ENCODE data around the gene CPM. TPM values are rescaled to one million over a fixed set of nuclear protein-coding genes. Genes with fewer than 3 reads are reported as not detected.

The CPM gene
- total RNA-seq, 2 experiments from 2014 or later, result 3.8 to 13.0 TPM

DNA sequence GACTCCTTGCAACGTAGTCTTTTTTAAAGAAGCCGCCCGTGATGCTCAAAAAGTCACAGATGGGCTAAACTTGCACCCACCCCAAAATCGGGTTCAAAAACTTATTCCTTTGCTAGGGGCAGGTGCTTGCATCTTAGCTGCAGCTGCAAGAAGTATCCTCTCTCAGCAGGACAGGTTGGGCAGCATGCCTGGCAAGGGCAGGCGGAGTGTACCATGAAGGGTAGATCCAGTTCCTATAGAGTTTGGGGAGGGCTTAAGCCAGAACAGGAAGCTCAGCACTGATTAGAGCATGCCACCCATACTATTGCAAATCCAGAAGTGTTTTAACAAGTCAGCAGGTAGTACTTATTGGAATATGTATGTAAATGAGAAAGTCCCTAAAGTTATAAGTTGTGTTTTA lies 48.7 kb downstream of the CPM start:
- Histone ChIP-seq H3K27ac (ENCODE audit: low read depth, low read length, poor library complexity, severe bottlenecking) (no peak overlapping the region), H3K4me2 (ENCODE audit: low read length) (peak overlapping the region; percentile 24; the same call in 1 of the 2 replicates), H4K20me1 (ENCODE audit: insufficient read depth, low read length) (no peaks in the 10 kb centered on the region), H3K9me2 (ENCODE audit: insufficient read depth, low read length) (no peaks in the 10 kb centered on the region), H3K79me2 (ENCODE audit: insufficient read depth, low read depth, low read length) (no peaks in the 10 kb centered on the region), H3K36me3 (ENCODE audit: insufficient read depth, low read length) (peaks cover 5% of the 10 kb centered on the region; the same call in 1 of the 2 replicates), H3K4me1 (ENCODE audit: insufficient read depth, low read length, poor library complexity, severe bottlenecking) (peaks cover 79% of the 10 kb centered on the region), H2AFZ (ENCODE audit: low read length) (peak overlapping the region; percentile 42), H3K9me3 (ENCODE audit: low read length) (peaks cover 5% of the 10 kb centered on the region; the same call in 1 of the 2 replicates), H3K4me3 (ENCODE audit: low read depth, low read length, poor library complexity, severe bottlenecking) (no peak overlapping the region)
- TF ChIP-seq, protein P1, sequence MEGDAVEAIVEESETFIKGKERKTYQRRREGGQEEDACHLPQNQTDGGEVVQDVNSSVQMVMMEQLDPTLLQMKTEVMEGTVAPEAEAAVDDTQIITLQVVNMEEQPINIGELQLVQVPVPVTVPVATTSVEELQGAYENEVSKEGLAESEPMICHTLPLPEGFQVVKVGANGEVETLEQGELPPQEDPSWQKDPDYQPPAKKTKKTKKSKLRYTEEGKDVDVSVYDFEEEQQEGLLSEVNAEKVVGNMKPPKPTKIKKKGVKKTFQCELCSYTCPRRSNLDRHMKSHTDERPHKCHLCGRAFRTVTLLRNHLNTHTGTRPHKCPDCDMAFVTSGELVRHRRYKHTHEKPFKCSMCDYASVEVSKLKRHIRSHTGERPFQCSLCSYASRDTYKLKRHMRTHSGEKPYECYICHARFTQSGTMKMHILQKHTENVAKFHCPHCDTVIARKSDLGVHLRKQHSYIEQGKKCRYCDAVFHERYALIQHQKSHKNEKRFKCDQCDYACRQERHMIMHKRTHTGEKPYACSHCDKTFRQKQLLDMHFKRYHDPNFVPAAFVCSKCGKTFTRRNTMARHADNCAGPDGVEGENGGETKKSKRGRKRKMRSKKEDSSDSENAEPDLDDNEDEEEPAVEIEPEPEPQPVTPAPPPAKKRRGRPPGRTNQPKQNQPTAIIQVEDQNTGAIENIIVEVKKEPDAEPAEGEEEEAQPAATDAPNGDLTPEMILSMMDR (conservative IDR thresholded peaks at IDR 0.05; ENCODE audit: low read length), result no peak
- no peak for TF ChIP-seq EZH2phosphoT487 (IDR thresholded peaks at IDR 0.05; ENCODE audit: borderline replicate concordance, low read depth, low read length)
- no peak for DNase-seq (ENCODE audit: low spot score)
- no TSS peak for BruUV-seq (replicated peaks)
- CTCF ChIA-PET (ENCODE audit: unreplicated experiment), result no interaction called here
- POLR2A ChIA-PET, result interaction anchor here (0.7 to 2.2 kb wide), 5 partner anchors 8 to 949 kb away, joined by 3 to 12 read pairs (median 7); no protein-coding TSS in a partner anchor
- intact Hi-C loops (cut with micrococcal nuclease; ENCODE audit: unreplicated experiment), result no loop called here

DNA sequence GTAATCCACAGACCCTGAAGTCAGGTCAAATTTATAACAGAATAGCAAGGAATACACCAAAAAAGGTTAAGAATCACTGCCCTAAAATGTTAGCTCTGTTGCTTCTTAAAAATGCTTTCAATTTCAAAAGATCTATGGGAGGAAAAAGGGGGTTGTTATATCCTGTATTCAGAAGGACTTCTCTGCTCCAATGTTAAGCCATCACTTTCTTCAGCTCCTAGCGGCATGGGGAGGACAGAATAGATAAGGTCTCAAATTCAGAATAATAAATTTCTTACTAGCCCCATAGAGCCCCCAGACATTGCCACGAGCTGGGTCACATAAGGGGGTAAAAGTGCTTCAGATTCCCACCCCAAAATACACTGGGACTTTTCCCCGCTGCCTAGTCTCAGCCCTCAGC lies 49.8 kb downstream of the CPM start:
- Histone ChIP-seq H3K9me2 (ENCODE audit: insufficient read depth, low read length) (no peaks in the 10 kb centered on the region), H3K4me2 (ENCODE audit: low read length) (peak overlapping the region; percentile 57), H3K4me3 (ENCODE audit: low read depth, low read length, poor library complexity, severe bottlenecking) (peak overlapping the region; percentile 18), H3K79me2 (ENCODE audit: insufficient read depth, low read depth, low read length) (no peaks in the 10 kb centered on the region), H3K4me1 (ENCODE audit: insufficient read depth, low read length, poor library complexity, severe bottlenecking) (peaks cover 68% of the 10 kb centered on the region), H3K36me3 (ENCODE audit: insufficient read depth, low read length) (peaks cover 12% of the 10 kb centered on the region; the same call in 1 of the 2 replicates), H4K20me1 (ENCODE audit: insufficient read depth, low read length) (no peaks in the 10 kb centered on the region), H3K9me3 (ENCODE audit: low read length) (peaks cover 13% of the 10 kb centered on the region; the same call in 1 of the 2 replicates), H2AFZ (ENCODE audit: low read length) (peak overlapping the region; percentile 89; the same call in 1 of the 2 replicates), H3K27ac (ENCODE audit: low read depth, low read length, poor library complexity, severe bottlenecking) (peak overlapping the region; percentile 80)
- DNase-seq (ENCODE audit: low spot score), result no peak
- POLR2A ChIA-PET, result interaction anchor here (0.7 to 2.2 kb wide), 8 partner anchors 9 to 78 kb away, joined by 3 to 12 read pairs (median 4); no protein-coding TSS in a partner anchor
- CTCF ChIA-PET (ENCODE audit: unreplicated experiment), result no interaction called here
- intact Hi-C loops (cut with micrococcal nuclease; ENCODE audit: unreplicated experiment), result no loop called here
- TF ChIP-seq EZH2phosphoT487 (IDR thresholded peaks at IDR 0.05; ENCODE audit: borderline replicate concordance, low read depth, low read length), result no peak
- TF ChIP-seq, protein P1 (conservative IDR thresholded peaks at IDR 0.05; ENCODE audit: low read length), result no peak
- BruUV-seq (replicated peaks), result no TSS peak

DNA sequence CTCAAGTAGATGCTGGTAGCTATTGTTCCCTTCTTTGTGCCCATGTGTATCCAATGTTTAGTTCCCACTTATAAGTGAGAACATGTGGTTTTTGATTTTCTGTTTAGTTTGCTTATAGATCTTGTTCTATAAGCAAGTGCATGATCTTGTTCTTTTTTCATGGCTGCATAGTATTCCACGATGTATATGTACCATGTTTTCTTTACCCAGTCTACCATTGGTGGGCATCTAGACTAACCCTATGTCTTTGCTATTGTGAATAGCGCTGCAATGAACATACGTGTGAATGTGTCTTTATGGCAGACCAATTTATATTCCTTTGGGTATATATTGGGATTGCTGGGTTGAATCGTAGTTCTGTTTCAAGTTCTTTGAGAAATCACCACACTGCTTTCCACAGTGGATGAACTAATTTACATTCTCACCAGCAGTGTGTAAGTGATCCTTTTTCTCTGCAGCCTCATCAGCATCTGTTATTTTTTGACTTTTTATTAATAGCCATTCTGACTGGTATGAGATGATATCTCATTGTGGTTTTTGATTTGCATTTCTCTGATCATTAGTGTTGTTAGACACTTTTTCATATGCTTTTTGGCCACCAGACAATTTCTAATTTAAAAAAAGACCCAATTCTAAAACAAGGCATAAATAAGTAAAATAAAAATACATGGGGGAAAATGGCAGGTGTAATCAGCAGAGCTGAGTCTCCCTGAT lies 50.6 kb downstream of the CPM start:
- H3K4me2 ChIP-seq (ENCODE audit: low read length), result peak overlapping the region; percentile 57

More for the DNA sequence above, 50.6 kb downstream of the CPM start:
- ChIA-PET CTCF (ENCODE audit: unreplicated experiment) (no interaction called here), POLR2A (interaction anchor here (0.7 to 2.2 kb wide), 6 partner anchors 10 to 77 kb away, joined by 3 to 10 read pairs (median 4); no protein-coding TSS in a partner anchor)
- Histone ChIP-seq H2AFZ (ENCODE audit: low read length) (peak overlapping the region; percentile 89; the same call in 1 of the 2 replicates), H3K36me3 (ENCODE audit: insufficient read depth, low read length) (peaks cover 12% of the 10 kb centered on the region; the same call in 1 of the 2 replicates), H3K4me3 (ENCODE audit: low read depth, low read length, poor library complexity, severe bottlenecking) (peak overlapping the region; percentile 18), H4K20me1 (ENCODE audit: insufficient read depth, low read length) (no peaks in the 10 kb centered on the region), H3K9me3 (ENCODE audit: low read length) (peaks cover 19% of the 10 kb centered on the region; the same call in 1 of the 2 replicates), H3K9me2 (ENCODE audit: insufficient read depth, low read length) (no peaks in the 10 kb centered on the region), H3K79me2 (ENCODE audit: insufficient read depth, low read depth, low read length) (no peaks in the 10 kb centered on the region), H3K4me1 (ENCODE audit: insufficient read depth, low read length, poor library complexity, severe bottlenecking) (peaks cover 60% of the 10 kb centered on the region), H3K27ac (ENCODE audit: low read depth, low read length, poor library complexity, severe bottlenecking) (peak overlapping the region; percentile 80)
- BruUV-seq (replicated peaks), result no TSS peak
- DNase-seq (ENCODE audit: low spot score), result peak; percentile 48
- intact Hi-C loops (cut with micrococcal nuclease; ENCODE audit: unreplicated experiment), result no loop called here
- no peak for TF ChIP-seq EZH2phosphoT487 (IDR thresholded peaks at IDR 0.05; ENCODE audit: borderline replicate concordance, low read depth, low read length)
- TF ChIP-seq, protein P1 (conservative IDR thresholded peaks at IDR 0.05; ENCODE audit: low read length), result no peak
